ENCODE data around the gene ANO1.

GRCh38 chr11:70092959-70093715 lies 15.0 kb downstream of the ANO1 start:
- TF ChIP-seq POLR2A (IDR thresholded peaks at IDR 0.05): no peak
- no peak for TF ChIP-seq CTCF (IDR thresholded peaks at IDR 0.05 in 4 of 5, conservative IDR thresholded peaks at IDR 0.05 in 1 of 5)
